ENCODE measurements around the gene FGF21.

The FGF21 gene

GRCh38 chr19:48795055-48795684 lies 39.8 kb downstream of the FGF21 start:
- TF ChIP-seq CTCF (conservative IDR thresholded peaks at IDR 0.05) = peak; percentile 98
- peak overlapping the region; percentile 69 for H3K27ac ChIP-seq

- peak overlapping the region; percentile 69 for H3K27ac ChIP-seq
- no peak for TF ChIP-seq CTCF (conservative IDR thresholded peaks at IDR 0.05)
Observed at GRCh38 chr19:48795685-48796070, 40.4 kb downstream of the FGF21 start.

GRCh38 chr19:48796298-48797083 lies 41.2 kb downstream of the FGF21 start:
- no peak for TF ChIP-seq CTCF (conservative IDR thresholded peaks at IDR 0.05)
- peak overlapping the region; percentile 69 for H3K27ac ChIP-seq

GRCh38 chr19:48797103-48797502 lies 41.8 kb downstream of the FGF21 start:
- no peak for TF ChIP-seq CTCF (conservative IDR thresholded peaks at IDR 0.05)
- H3K27ac ChIP-seq = no peak overlapping the region

GRCh38 chr19:48798937-48799336 lies 43.6 kb downstream of the FGF21 start:
- TF ChIP-seq CTCF (conservative IDR thresholded peaks at IDR 0.05) = no peak
- H3K27ac ChIP-seq = no peak overlapping the region

- TF ChIP-seq CTCF (conservative IDR thresholded peaks at IDR 0.05) = no peak
Observed at GRCh38 chr19:48799358-48800300, 44.3 kb downstream of the FGF21 start.

GRCh38 chr19:48802623-48803022 lies 47.3 kb downstream of the FGF21 start:
- H3K27ac ChIP-seq = no peak overlapping the region
- no peak for TF ChIP-seq CTCF (conservative IDR thresholded peaks at IDR 0.05)

More at GRCh38 chr19:48799358-48800300, 44.3 kb downstream of the FGF21 start:
- no peak overlapping the region for H3K27ac ChIP-seq

Data from VCaP (cell line).